Limb (tissue), 2 donors: ENCODE measurements around the gene HOXC10.

ENCODE experiments used
- DNase-seq, 2 donors: peaks; one replicate each; pipeline ENCODE4 v3.0.0-alpha.2; 2016; ENCODE audit errors: extremely low spot score in 2 of 2

HOXC10 gene

DNA sequence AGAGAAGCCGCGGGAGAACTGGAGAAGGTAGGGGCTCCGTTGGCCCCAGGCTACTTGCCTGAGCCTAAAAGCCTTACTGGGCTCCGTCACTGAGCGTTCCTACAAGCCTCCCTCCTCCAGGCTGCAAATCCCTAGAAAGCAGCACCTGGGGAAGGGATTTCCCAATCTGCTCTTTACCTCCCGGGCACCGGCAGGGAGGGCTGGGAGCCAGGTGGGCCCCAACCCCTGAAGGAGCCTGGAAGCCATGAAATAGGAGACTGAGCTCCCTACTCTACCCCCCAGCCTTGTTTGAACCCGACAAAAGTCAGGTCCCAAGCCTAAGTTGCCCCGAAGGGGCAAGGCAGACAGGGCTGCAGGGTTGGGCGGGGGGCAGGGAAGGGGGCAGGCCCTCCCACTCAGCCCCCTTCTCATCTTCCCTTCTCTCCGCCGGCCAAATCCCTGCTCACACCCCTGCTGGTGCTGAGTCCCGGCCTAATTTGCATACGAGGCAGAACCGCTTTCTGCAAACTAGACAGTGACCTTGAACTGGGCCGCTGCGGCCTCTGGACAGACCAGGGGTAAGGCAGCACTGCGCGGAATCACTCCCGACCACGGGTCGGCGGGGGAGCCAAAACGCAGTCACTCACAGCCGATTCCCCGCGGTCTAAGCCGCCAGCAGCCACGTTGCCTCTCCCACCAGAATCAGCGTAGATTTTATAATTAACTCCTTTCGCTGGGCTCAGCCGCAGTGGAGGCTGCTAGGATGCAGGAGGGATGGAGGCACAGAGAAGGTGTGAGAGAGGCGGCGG is 34.0 kb upstream of the HOXC10 start:
- no peak for DNase-seq

DNA sequence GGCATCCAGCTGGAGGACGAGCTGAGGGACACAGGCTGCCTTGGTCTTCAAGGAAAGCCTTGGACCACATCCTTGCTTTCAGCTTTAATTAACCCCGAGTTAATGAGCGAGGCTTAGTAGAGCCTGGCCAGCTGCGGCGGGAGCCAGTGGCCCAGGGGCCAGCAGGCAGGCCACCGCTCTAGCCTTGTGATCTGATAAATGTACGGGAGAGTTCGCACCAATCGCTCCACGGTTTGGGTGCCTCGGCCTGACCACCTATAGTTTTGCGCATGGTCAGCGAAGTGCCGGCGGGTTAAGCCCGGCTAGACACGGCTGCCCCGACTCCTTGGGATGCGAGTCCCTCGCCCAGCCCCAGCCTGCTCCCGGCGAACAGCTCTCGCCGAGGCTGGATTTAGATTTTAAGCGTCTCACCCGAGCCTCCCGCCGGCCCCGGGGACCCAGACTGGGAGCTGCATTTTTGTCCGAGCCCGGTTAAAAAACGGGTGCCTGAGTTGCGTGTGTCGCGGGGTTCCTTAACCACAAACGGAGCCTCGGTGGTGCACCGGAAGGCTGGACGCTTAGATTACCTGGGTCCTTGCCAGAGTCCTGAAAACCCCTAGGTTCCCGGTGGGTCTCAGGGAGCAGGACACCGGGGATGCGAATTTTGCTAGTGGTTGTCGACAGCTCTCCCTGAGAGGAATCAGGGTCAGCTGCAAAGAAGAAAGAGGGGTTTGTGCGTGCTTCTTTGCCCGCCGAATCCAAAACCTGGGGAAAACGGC is 33.2 kb upstream of the HOXC10 start:
- no peak for DNase-seq

DNA sequence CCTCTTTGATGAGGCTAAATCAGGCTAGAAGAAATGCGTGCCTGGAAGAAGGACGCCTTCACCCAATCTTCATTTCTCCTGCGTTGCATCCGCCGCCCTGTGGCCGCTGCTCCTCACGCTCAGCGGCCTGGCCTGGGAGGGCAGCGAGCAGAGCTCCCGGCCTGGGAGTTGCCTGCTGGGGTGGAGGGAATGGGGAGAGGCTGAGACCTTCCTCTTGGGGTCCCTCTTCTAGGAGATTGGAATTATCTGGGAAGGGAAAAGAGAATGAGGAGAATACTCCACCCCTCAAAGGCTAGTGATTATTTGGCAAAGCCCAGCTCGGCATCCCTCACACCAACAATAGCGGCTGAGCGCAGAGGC is 32.6 kb upstream of the HOXC10 start:
- no peak for DNase-seq

- no peak for DNase-seq
Observed at GRCh38 chr12:53952871-53953734, 31.8 kb upstream of the HOXC10 start.

DNA sequence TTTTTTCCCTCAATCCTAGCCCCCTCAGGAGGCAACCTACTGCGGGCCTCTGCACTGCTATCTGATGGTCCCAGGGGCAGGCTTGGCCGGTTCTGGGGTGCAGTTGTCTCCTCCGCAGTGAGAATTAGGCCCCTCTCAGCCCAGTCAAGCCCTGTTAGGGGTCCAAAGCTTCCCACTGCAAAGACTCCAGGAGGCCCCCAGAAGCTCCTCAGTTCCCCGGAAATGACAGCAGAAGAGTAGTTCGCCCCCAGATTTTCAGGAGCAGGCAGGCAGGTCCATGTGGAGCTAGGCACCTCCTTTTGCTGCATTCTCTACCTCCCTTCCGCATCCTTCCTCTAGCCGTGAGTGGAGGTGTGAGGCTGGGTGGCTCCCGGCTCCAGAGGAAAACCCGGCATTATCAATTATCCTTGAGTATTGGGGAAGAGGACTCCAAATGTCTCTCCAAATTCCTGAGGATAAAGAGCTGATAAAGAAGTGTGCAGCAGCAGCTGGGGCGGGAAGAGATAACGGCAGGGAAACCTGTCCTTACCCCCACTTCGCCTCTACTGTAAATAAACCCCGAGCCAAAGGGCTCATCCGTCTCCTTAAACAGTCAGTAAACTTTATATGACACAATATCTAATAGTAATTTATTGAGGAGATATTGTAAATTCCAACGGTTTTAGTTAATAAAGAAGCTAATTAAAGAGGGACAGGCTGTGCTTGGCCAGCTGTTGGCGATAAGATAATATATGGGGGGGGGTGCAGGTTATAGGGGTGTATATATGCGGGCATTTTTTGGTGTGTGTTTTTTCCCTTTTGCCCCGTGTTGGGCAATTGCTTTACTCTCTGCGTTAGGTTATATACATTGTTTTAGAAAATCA is 30.9 kb upstream of the HOXC10 start:
- DNase-seq = no peak

DNA sequence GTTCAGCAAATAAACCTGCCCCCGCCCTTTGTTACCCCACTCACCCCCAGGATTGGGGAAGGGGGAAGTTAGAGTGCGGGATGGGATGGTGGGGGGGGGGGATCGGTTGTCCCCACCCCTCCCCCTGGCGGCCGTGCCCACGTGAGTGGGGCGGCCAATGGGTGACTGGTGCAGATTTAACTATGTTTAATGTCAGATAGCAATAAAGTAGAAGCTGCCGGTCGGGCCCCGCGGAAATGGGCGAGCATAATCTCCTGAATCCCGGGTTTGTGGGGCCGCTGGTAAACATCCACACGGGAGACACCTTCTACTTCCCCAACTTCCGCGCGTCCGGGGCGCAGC is 30.3 kb upstream of the HOXC10 start, which contains the start of gene HOXC12:
Gene HOXC12 (plus strand): TSS at position 210 of the 342 bp plus-strand sequence. CDS start 27 bp downstream, at position 237.
- no peak for DNase-seq

- DNase-seq = no peak
Observed at GRCh38 chr12:53955036-53955775, 29.7 kb upstream of the HOXC10 start.

DNA sequence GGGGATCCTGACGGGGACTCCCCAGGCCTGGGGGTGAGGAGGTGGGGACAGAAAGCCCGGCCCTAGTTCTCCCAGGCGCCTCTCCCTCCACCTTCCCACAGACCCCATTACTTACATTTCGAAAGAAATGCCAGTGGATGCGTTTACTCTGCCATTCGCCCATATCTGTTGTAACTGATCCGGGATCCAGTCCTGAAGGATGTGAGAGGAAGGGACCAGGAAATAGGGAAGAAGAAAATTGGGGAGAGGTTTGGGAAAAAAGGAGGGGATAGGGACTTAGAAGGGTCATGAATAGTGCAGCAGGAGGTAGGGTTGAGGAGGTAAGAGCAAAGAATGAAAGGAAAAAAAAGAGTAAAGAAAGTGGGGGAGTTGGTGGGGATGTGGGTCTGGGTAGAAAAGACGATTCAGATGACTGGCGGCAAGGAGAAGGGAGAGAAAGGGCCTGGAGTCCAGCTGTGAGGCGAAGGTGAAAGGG is 29.1 kb upstream of the HOXC10 start:
- DNase-seq = no peak

GRCh38 chr12:53956251-53956887 is 28.6 kb upstream of the HOXC10 start:
- no peak for DNase-seq

- no peak for DNase-seq
Observed at GRCh38 chr12:53956914-53957536, 27.9 kb upstream of the HOXC10 start.

- no peak for DNase-seq
Observed at GRCh38 chr12:53958128-53958527, 26.8 kb upstream of the HOXC10 start.

DNA sequence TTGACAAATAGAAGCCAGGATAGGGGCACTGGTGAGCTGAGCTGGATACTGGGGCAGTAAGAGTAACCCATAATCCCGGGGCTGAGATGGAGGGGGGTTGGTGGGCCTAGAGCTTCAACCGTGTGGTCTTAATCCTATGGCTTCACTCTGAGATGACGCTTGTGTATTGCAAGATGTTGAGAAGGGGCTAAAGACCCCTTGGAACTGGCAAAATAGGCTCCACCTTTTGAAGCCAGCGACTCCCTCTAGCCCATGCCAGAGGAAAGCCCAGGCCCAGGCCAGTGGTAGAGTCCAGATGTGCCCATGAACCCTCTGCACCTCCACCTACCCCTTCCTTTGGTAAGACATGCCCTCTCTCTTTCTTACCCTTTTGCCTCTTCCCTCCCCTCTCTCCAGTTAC is 25.6 kb upstream of the HOXC10 start:
- no peak for DNase-seq

- DNase-seq = no peak
Observed at GRCh38 chr12:53960187-53961024, 24.5 kb upstream of the HOXC10 start.

DNA sequence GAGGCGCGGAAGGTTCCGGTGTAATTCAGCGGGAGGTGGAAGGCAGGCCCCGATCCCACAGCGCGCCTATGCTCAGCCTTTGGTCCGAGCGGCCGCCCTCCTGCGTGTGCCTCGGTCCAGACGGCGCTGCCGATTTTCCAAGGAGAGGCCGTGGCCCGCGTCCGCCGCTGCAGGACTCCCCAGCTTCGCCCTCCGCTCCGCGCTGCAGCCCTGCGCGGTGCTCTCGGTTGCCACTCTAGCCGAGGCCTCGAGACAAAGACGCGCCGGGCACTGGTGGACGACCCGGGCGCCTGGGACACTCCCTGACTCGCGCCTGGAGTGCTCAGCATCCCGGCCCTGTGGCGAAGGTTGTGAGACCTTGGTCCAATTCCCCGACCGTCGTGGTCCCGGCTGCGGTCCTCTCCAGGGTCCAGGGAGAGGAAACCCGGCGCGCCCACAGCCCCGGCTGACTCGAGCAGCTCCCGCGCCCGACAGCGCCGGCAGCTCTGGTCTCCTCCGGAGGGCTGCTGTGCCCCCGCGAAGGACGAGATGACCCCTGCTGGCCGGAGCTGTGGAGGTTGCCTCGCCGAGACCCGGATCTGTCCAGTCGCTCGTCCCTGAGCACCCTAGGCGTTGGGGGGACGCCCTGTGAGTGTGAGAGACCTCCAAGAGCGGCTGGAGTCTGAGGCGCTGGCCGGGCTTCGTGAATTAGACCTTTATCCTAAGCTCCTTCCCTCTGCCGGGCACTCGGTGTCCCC is 23.8 kb upstream of the HOXC10 start:
- no peak for DNase-seq

GRCh38 chr12:53963005-53963404 is 21.9 kb upstream of the HOXC10 start:
- DNase-seq = no peak

GRCh38 chr12:53963434-53964314 is 21.3 kb upstream of the HOXC10 start:
- DNase-seq = no peak

DNA sequence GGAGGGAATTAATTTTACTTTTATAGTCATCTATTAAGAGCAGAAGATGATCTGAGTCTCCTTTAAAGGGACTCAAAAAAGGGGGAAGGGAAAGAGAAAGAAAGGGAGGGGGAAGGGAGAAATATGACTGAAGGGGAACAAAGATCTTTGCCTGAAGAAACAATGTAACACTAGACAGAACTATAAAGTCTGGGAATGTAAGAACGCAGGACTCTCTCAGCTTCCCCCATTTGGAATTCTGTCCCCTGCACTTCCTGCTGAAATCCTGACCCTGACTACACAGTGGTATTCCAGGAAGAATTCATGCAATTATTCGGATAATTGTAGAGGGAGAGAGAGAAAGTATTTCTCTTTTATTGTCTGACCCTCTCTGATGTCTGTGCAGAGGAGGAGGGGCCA is 20.6 kb upstream of the HOXC10 start:
- DNase-seq = no peak
